H1 (cell line): Measurements from ENCODE around the gene ZSCAN4.

Source experiments
- BRCA1 ChIP-seq: IDR thresholded peaks from 2 replicates; pipeline ENCODE4 v1.6.1; 2012; ENCODE audit warnings: low read depth, low read length, improper control_type of control experiment
- CTCF ChIP-seq, 3 experiments: IDR thresholded peaks; 1 replicate in 2 of 3; 2 replicates in 1 of 3; pipeline versions ENCODE4 v1.5.1 to v1.6.1; 2011; ENCODE audit warnings: low read length in 3 of 3, mild to moderate bottlenecking in 3 of 3, inconsistent platforms in 2 of 3, low read depth in 1 of 3, moderate library complexity in 1 of 3; ENCODE audit not compliant: insufficient read depth in 1 of 3; ENCODE audit errors: control extremely low read depth in 1 of 3
- EZH2 ChIP-seq: fragments of 200-600 bp; sonication (generic); IDR thresholded peaks from 2 replicates; pipeline ENCODE4 v1.7.1; 2012; ENCODE audit warnings: low read depth, mild to moderate bottlenecking, moderate library complexity, low read length, inconsistent platforms; ENCODE audit not compliant: severe bottlenecking
- GABPA ChIP-seq: IDR thresholded peaks from 2 replicates; pipeline ENCODE4 v1.6.1; 2011; ENCODE audit warnings: mild to moderate bottlenecking, low read length, moderate library complexity, borderline replicate concordance; ENCODE audit not compliant: insufficient read depth
- HDAC2 ChIP-seq, 2 experiments: fragments of 300-600 bp in 1 of 2; sonication (generic) in 1 of 2; IDR thresholded peaks; 2 replicates each; pipeline ENCODE4 v1.6.1; 2011 to 2012; ENCODE audit warnings: low read depth in 2 of 2, low read length in 2 of 2, mild to moderate bottlenecking in 2 of 2, moderate library complexity in 2 of 2, borderline replicate concordance in 1 of 2, inconsistent platforms in 1 of 2
- KDM1A ChIP-seq: fragments of 200-600, 300-600 bp; sonication (generic); IDR thresholded peaks from 2 replicates; pipeline ENCODE4 v1.7.1; 2016; ENCODE audit warnings: mild to moderate bottlenecking, low read length, borderline replicate concordance
- MAX ChIP-seq: IDR thresholded peaks from 2 replicates; pipeline ENCODE4 v1.6.1; 2012; ENCODE audit warnings: inconsistent platforms
- NRF1 ChIP-seq: IDR thresholded peaks from 2 replicates; pipeline ENCODE4 v1.6.1; 2011; ENCODE audit warnings: mild to moderate bottlenecking, low read depth, low read length, improper control_type of control experiment
- PHF8 ChIP-seq: fragments of 200-600 bp; sonication (generic); conservative IDR thresholded peaks from 2 replicates; pipeline ENCODE4 v1.7.1; 2012; ENCODE audit warnings: low read depth, mild to moderate bottlenecking, inconsistent platforms, low read length, moderate library complexity
- POLR2AphosphoS5 ChIP-seq: IDR thresholded peaks from 2 replicates; pipeline ENCODE4 v1.6.1; 2011; ENCODE audit warnings: low read depth, low read length

GRCh38 chr19:57687363-57688010 lies 18.8 kb downstream of the ZSCAN4 start:
- TF ChIP-seq HDAC2 (IDR thresholded peaks at IDR 0.05; ENCODE audit: borderline replicate concordance in 1 of 2, low read depth in 2 of 2, low read length in 2 of 2) (no peak), CTCF (IDR thresholded peaks at IDR 0.05; ENCODE audit: control extremely low read depth in 1 of 3, insufficient read depth in 1 of 3, low read depth in 1 of 3, low read length in 3 of 3) (no peak), EZH2 (no peak), BRCA1 (no peak), GABPA (no peak), KDM1A (no peak), PHF8 (no peak), NRF1 (no peak), MAX (no peak), POLR2AphosphoS5 (no peak)
